MM.1S (cell line): ENCODE data around the gene GIT1.

Source experiments
- DNase-seq: peaks from one replicate; pipeline ENCODE4 v3.0.0-alpha.2; 2015
- H2AFZ ChIP-seq: fragments of 300-600 bp; sonication (generic); 2 replicates; pipeline ENCODE4 v1.6.0; 2016; ENCODE audit warnings: antibody characterized with exemption, low read length
- H3F3A ChIP-seq: fragments of 300-600 bp; sonication (generic); 2 replicates; pipeline ENCODE4 v1.6.1; 2016; ENCODE audit warnings: mild to moderate bottlenecking, antibody characterized with exemption, low read length, moderate library complexity, mixed read lengths; ENCODE audit not compliant: insufficient read depth
- H3K27ac ChIP-seq: fragments of 300-600 bp; sonication (generic); 2 replicates; pipeline ENCODE4 v1.5.1; 2016; ENCODE audit warnings: mild to moderate bottlenecking, low read length
- H3K27me3 ChIP-seq: fragments of 300-600 bp; sonication (generic); replicated peaks from 2 replicates; pipeline ENCODE4 v1.6.0; 2016; ENCODE audit warnings: low read length; ENCODE audit not compliant: insufficient read depth
- H3K36me3 ChIP-seq: fragments of 300-600 bp; sonication (generic); replicated peaks from 2 replicates; pipeline ENCODE4 v1.6.1; 2016; ENCODE audit warnings: mild to moderate bottlenecking, low read length, mixed read lengths; ENCODE audit not compliant: insufficient read depth
- H3K4me1 ChIP-seq: fragments of 300-600 bp; sonication (generic); 2 replicates; pipeline ENCODE4 v1.6.1; 2016; ENCODE audit warnings: low read length, mixed read lengths
- H3K4me2 ChIP-seq: fragments of 300-600 bp; sonication (generic); 2 replicates; pipeline ENCODE4 v1.6.0; 2016; ENCODE audit warnings: low read depth, low read length
- H3K4me3 ChIP-seq: fragments of 300-600 bp; sonication (generic); 2 replicates; pipeline ENCODE4 v1.5.1; 2016; ENCODE audit warnings: low read length, mixed read lengths
- H3K79me2 ChIP-seq: fragments of 300-600 bp; sonication (generic); 2 replicates; pipeline ENCODE4 v1.6.1; 2016; ENCODE audit warnings: mixed run types, low read length, mixed read lengths
- H3K9ac ChIP-seq: fragments of 300-600 bp; sonication (generic); 2 replicates; pipeline ENCODE4 v1.6.1; 2016; ENCODE audit warnings: low read length, mixed read lengths
- H3K9me2 ChIP-seq: fragments of 300-600 bp; sonication (generic); replicated peaks from 2 replicates; pipeline ENCODE4 v1.6.1; 2016; ENCODE audit warnings: mild to moderate bottlenecking, low read length, mixed read lengths; ENCODE audit not compliant: insufficient read depth
- H3K9me3 ChIP-seq: fragments of 300-600 bp; sonication (generic); replicated peaks from 2 replicates; pipeline ENCODE4 v1.6.1; 2016; ENCODE audit warnings: mild to moderate bottlenecking, low read length, mixed read lengths; ENCODE audit not compliant: insufficient read depth
- H4K20me1 ChIP-seq: fragments of 300-600 bp; sonication (generic); 2 replicates; pipeline ENCODE4 v1.6.1; 2016; ENCODE audit warnings: mild to moderate bottlenecking, low read length, moderate library complexity, mixed read lengths; ENCODE audit not compliant: insufficient read depth
- CTCF ChIP-seq: fragments of 300-600 bp; sonication (generic); IDR thresholded peaks from 2 replicates; pipeline ENCODE4 v1.5.1; 2016; ENCODE audit warnings: antibody characterized with exemption, low read length, mixed read lengths
- EZH2 ChIP-seq: fragments of 300-600 bp; sonication (generic); optimal IDR thresholded peaks from 2 replicates; pipeline ENCODE3; 2017; ENCODE audit warnings: low read depth, mild to moderate bottlenecking, antibody characterized with exemption, low read length, mixed read lengths
- EZH2phosphoT487 ChIP-seq: fragments of 300-600 bp; sonication (generic); IDR thresholded peaks from 2 replicates; pipeline ENCODE4 v1.6.1; 2018; ENCODE audit warnings: antibody characterized with exemption, low read length

GIT1 gene

GRCh38 chr17:29584452-29585079 lies 4.9 kb downstream of the GIT1 start:
- Histone ChIP-seq H3K36me3 (no peaks in the 10 kb centered on the region), H3K4me1 (peaks cover 15% of the 10 kb centered on the region; the same call in 1 of the 2 replicates), H3K27ac (no peak overlapping the region), H3K79me2 (peaks cover 57% of the 10 kb centered on the region), H3K9me3 (no peaks in the 10 kb centered on the region), H3K9me2 (no peaks in the 10 kb centered on the region), H3K9ac (no peak overlapping the region), H2AFZ (no peak overlapping the region), H4K20me1 (no peaks in the 10 kb centered on the region), H3F3A (no peaks in the 10 kb centered on the region), H3K4me3 (no peak overlapping the region), H3K4me2 (no peak overlapping the region), H3K27me3 (no peaks in the 10 kb centered on the region)
- TF ChIP-seq EZH2 (no peak), CTCF (no peak), EZH2phosphoT487 (no peak)
- DNase-seq, result no peak

GRCh38 chr17:29583324-29584248 lies 5.9 kb downstream of the GIT1 start:
- H3K79me2 ChIP-seq, result peaks cover 54% of the 10 kb centered on the region
- H3K9me2 ChIP-seq, result no peaks in the 10 kb centered on the region
- TF ChIP-seq EZH2phosphoT487 (no peak), EZH2 (no peak)
- no peak overlapping the region for H3K4me3 ChIP-seq
- no peaks in the 10 kb centered on the region for H3K36me3 ChIP-seq
- peaks cover 15% of the 10 kb centered on the region; the same call in 1 of the 2 replicates for H3K4me1 ChIP-seq
- no peaks in the 10 kb centered on the region for H3K9me3 ChIP-seq
- no peaks in the 10 kb centered on the region for H4K20me1 ChIP-seq
- no peak overlapping the region for H3K9ac ChIP-seq
- H3K27ac ChIP-seq, result no peak overlapping the region
- no peak for DNase-seq
- no peaks in the 10 kb centered on the region for H3F3A ChIP-seq
- H3K4me2 ChIP-seq, result no peak overlapping the region
- no peaks in the 10 kb centered on the region for H3K27me3 ChIP-seq
- H2AFZ ChIP-seq, result no peak overlapping the region

GRCh38 chr17:29582772-29583171 lies 6.7 kb downstream of the GIT1 start:
- DNase-seq, result no peak
- Histone ChIP-seq H3K27me3 (no peaks in the 10 kb centered on the region), H3K9me2 (no peaks in the 10 kb centered on the region), H3K4me1 (peaks cover 11% of the 10 kb centered on the region; the same call in 1 of the 2 replicates), H3K4me3 (no peak overlapping the region), H3K9ac (no peak overlapping the region), H3K79me2 (peaks cover 45% of the 10 kb centered on the region), H3K9me3 (no peaks in the 10 kb centered on the region), H3K4me2 (no peak overlapping the region), H3K36me3 (no peaks in the 10 kb centered on the region), H3F3A (no peaks in the 10 kb centered on the region), H4K20me1 (no peaks in the 10 kb centered on the region), H3K27ac (no peak overlapping the region), H2AFZ (no peak overlapping the region)
- TF ChIP-seq CTCF (no peak), EZH2 (no peak), EZH2phosphoT487 (no peak)
